Smooth muscle cell (in vitro differentiated cells): Measurements from ENCODE around the gene SLCO1A2. TPM values are rescaled to one million over a fixed set of nuclear protein-coding genes. Genes with fewer than 3 reads are reported as not detected.

Experiments used
- DNase-seq: peaks from one replicate; lab custom pipeline; 2025; ENCODE audit not compliant: unreplicated experiment; lab: John Stamatoyannopoulos, UW
- H2AFZ ChIP-seq: fragments of 200-600 bp; sonication (generic); 2 replicates; pipeline ENCODE4 v1.6.0; 2016; ENCODE audit warnings: antibody characterized with exemption, low read depth, mild to moderate bottlenecking
- H3F3A ChIP-seq: fragments of 200-600 bp; sonication (generic); 2 replicates; pipeline ENCODE4 v1.6.0; 2017; ENCODE audit warnings: antibody characterized with exemption, low read depth
- H3K27ac ChIP-seq: fragments of 200-600 bp; sonication (generic); 2 replicates; pipeline ENCODE4 v1.5.1; 2016; ENCODE audit warnings: low read depth, mild to moderate bottlenecking
- H3K27me3 ChIP-seq: fragments of 200-600 bp; sonication (generic); 2 replicates; pipeline ENCODE4 v1.6.1; 2016; ENCODE audit warnings: low read depth, mild to moderate bottlenecking
- H3K36me3 ChIP-seq: fragments of 200-600 bp; sonication (generic); 2 replicates; pipeline ENCODE4 v1.5.1; 2016; ENCODE audit warnings: low read depth
- H3K4me1 ChIP-seq: fragments of 200-600 bp; sonication (generic); 2 replicates; pipeline ENCODE4 v1.5.1; 2016; ENCODE audit warnings: low read depth
- H3K4me2 ChIP-seq: fragments of 200-600 bp; sonication (generic); 2 replicates; pipeline ENCODE4 v1.6.0; 2016; ENCODE audit warnings: mild to moderate bottlenecking
- H3K4me3 ChIP-seq: fragments of 200-600 bp; sonication (generic); 2 replicates; pipeline ENCODE4 v1.5.1; 2016; ENCODE audit warnings: mild to moderate bottlenecking
- H3K79me2 ChIP-seq: fragments of 200-600 bp; sonication (generic); 2 replicates; pipeline ENCODE4 v1.6.0; 2016; ENCODE audit warnings: low read depth, mild to moderate bottlenecking
- H3K9ac ChIP-seq: fragments of 200-600 bp; sonication (generic); 2 replicates; pipeline ENCODE4 v1.6.0; 2016; ENCODE audit warnings: low read depth
- H3K9me3 ChIP-seq: fragments of 200-600 bp; sonication (generic); replicated peaks from 2 replicates; pipeline ENCODE4 v1.5.1; 2016; ENCODE audit warnings: low read depth
- H4K20me1 ChIP-seq: fragments of 200-600 bp; sonication (generic); 2 replicates; pipeline ENCODE4 v1.6.0; 2016; ENCODE audit warnings: low read depth
- WGBS: methylation state at CpG from one replicate; pipeline ENCODE4 v1.1.7; 2016; ENCODE audit warnings: low lambda C conversion rate; 5-methylcytosine and 5-hydroxymethylcytosine counted together
- polyA plus RNA-seq: library from polyadenylated mRNA; unstranded; fragments of >200 nt; fragmentation: Nextera tagmentation; extraction: Ambion mirVana; gene quantifications from 2 replicates; pipeline ENCODE4 v1.2.1, GENCODE V29; 2016
- total RNA-seq: library from RNA; depleted of rRNA; stranded (reverse); fragments of >200 nt; gene quantifications from 2 replicates; pipeline ENCODE4 v1.2.3, GENCODE V29; 2014
- TF ChIP-seq, protein P1 (sequence below): fragments of 200-600 bp; sonication (generic); IDR thresholded peaks from 2 replicates; pipeline ENCODE4 v1.5.1; 2017; ENCODE audit warnings: borderline replicate concordance, mild to moderate bottlenecking, antibody characterized with exemption; ENCODE audit not compliant: insufficient read depth, poor library complexity, severe bottlenecking

SLCO1A2 gene
- total and polyA plus RNA-seq, 2 experiments from 2014 or later, result 1.8 to 2.4 TPM

DNA sequence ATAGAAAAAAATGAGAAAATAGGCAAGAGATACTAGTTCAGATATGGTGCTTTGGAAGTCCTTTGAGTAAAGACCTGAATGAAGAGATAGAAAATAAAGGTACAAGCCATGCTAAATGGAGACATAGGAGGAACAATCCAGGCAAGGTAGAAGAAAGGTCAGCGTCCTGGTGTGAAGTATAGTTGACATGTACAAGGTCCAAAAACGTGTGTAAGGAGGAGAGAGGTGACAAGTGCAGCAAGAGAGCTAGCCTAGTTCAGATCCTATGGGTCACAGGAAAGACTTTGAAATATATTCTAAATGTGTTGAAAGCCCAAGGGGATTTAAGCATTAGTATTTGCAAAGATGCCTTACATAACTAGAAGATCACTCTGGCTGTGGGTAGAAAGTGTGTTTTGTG, 115.5 kb downstream of the SLCO1A2 start:
- WGBS, result 76% methylated on average over 2 of the region's 2 CpGs

More for the DNA sequence above, 115.5 kb downstream of the SLCO1A2 start:
- H2AFZ ChIP-seq, result no peak overlapping the region
- H3K27ac ChIP-seq, result no peak overlapping the region
- no peaks in the 10 kb centered on the region for H3F3A ChIP-seq
- DNase-seq, result no peak
- no peaks in the 10 kb centered on the region for H3K9me3 ChIP-seq
- no peaks in the 10 kb centered on the region for H3K27me3 ChIP-seq
- H3K9ac ChIP-seq, result no peak overlapping the region
- H4K20me1 ChIP-seq, result no peaks in the 10 kb centered on the region
- H3K79me2 ChIP-seq, result no peaks in the 10 kb centered on the region
- TF ChIP-seq, protein P1, sequence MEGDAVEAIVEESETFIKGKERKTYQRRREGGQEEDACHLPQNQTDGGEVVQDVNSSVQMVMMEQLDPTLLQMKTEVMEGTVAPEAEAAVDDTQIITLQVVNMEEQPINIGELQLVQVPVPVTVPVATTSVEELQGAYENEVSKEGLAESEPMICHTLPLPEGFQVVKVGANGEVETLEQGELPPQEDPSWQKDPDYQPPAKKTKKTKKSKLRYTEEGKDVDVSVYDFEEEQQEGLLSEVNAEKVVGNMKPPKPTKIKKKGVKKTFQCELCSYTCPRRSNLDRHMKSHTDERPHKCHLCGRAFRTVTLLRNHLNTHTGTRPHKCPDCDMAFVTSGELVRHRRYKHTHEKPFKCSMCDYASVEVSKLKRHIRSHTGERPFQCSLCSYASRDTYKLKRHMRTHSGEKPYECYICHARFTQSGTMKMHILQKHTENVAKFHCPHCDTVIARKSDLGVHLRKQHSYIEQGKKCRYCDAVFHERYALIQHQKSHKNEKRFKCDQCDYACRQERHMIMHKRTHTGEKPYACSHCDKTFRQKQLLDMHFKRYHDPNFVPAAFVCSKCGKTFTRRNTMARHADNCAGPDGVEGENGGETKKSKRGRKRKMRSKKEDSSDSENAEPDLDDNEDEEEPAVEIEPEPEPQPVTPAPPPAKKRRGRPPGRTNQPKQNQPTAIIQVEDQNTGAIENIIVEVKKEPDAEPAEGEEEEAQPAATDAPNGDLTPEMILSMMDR, result no peak
- H3K4me1 ChIP-seq, result no peaks in the 10 kb centered on the region
- no peaks in the 10 kb centered on the region for H3K36me3 ChIP-seq
- no peak overlapping the region for H3K4me3 ChIP-seq
- H3K4me2 ChIP-seq, result no peak overlapping the region

Other genes starting within 250 kb of the SLCO1A2 start
- 0.31 TPM in 1 of 2 replicates, not detected in the other for gene SLCO1B1, start 203.7 kb downstream of the SLCO1A2 start, total RNA-seq
- not detected in 2 replicates for gene SLCO1B1, start 203.7 kb downstream of the SLCO1A2 start, polyA plus RNA-seq
- gene IAPP, start 38.0 kb upstream of the SLCO1A2 start, total RNA-seq, result not detected in 2 replicates
- not detected in 2 replicates for gene IAPP, start 38.0 kb upstream of the SLCO1A2 start, polyA plus RNA-seq
- 11.6 and 14.2 TPM in 2 replicates for gene PYROXD1, start 102.7 kb upstream of the SLCO1A2 start, total RNA-seq
- gene PYROXD1, start 102.7 kb upstream of the SLCO1A2 start, polyA plus RNA-seq, result 7.7 and 10.1 TPM in 2 replicates
- 75.3 and 99.4 TPM in 2 replicates for gene RECQL, start 166.7 kb upstream of the SLCO1A2 start, total RNA-seq
- gene RECQL, start 166.7 kb upstream of the SLCO1A2 start, polyA plus RNA-seq, result 27.0 and 34.5 TPM in 2 replicates
- 184 and 250 TPM in 2 replicates for gene GOLT1B, start 166.9 kb upstream of the SLCO1A2 start, total RNA-seq
- gene GOLT1B, start 166.9 kb upstream of the SLCO1A2 start, polyA plus RNA-seq, result 81.6 and 99.5 TPM in 2 replicates
- 0.40 and 0.49 TPM in 2 replicates for gene SPX, start 191.4 kb upstream of the SLCO1A2 start, total RNA-seq
- 0.30 TPM in 1 of 2 replicates, not detected in the other for gene SPX, start 191.4 kb upstream of the SLCO1A2 start, polyA plus RNA-seq